H1 (cell line): ENCODE measurements around the gene RALGAPA1. TPM values are rescaled to one million over a fixed set of nuclear protein-coding genes. Genes with fewer than 3 reads are reported as not detected.

ENCODE experiments used
- CTCF ChIA-PET: fragments of 300-600 bp; sonication (Branson Sonifier 250); formaldehyde crosslinking; loops from one replicate; lab custom pipeline; 2021; ENCODE audit not compliant: partially characterized antibody; lab: Charles Lee
- POLR2A ChIA-PET: fragments of 300-600 bp; sonication (Branson Sonifier 250); formaldehyde crosslinking; loops from one replicate; lab custom pipeline; 2021; ENCODE audit warnings: inconsistent platforms; ENCODE audit not compliant: partially characterized antibody; lab: Charles Lee
- DNase-seq, 2 experiments: peaks; one replicate each; pipeline versions ENCODE4 v3.0.0 to v3.0.0-alpha.2; 2010 to 2022; ENCODE audit warnings: low spot score in 2 of 2, low read depth in 1 of 2, mixed read lengths in 1 of 2
- FAIRE-seq: peaks from 2 replicates; lab custom pipeline; 2011; peaks lifted over from hg19 to GRCh38; lab: Jason Lieb, UNC
- H2AFZ ChIP-seq: 2 replicates; pipeline ENCODE4 v1.8.1; 2012; ENCODE audit warnings: low read length, inconsistent platforms
- H2AK5ac ChIP-seq: 2 replicates; pipeline ENCODE4 v1.6.1; 2013; ENCODE audit warnings: low read depth, low read length
- H2BK120ac ChIP-seq: replicated peaks from 2 replicates; pipeline ENCODE3; 2013; ENCODE audit warnings: low read depth, low read length, inconsistent platforms
- H2BK12ac ChIP-seq: 2 replicates; pipeline ENCODE4 v1.6.1; 2013; ENCODE audit warnings: low read depth, low read length
- H2BK15ac ChIP-seq: 2 replicates; pipeline ENCODE4 v1.6.1; 2013; ENCODE audit warnings: low read length
- H2BK20ac ChIP-seq: 2 replicates; pipeline ENCODE4 v1.6.1; 2013; ENCODE audit warnings: low read length
- H2BK5ac ChIP-seq: 2 replicates; pipeline ENCODE4 v1.6.1; 2013; ENCODE audit warnings: low read depth, low read length
- H3K14ac ChIP-seq: 2 replicates; pipeline ENCODE4 v1.6.1; 2013; ENCODE audit warnings: inconsistent platforms; ENCODE audit not compliant: insufficient read length
- H3K18ac ChIP-seq: 2 replicates; pipeline ENCODE4 v1.6.1; 2013; ENCODE audit warnings: low read length; ENCODE audit errors: extremely low read depth
- H3K23ac ChIP-seq: 2 replicates; pipeline ENCODE4 v1.6.1; 2013; ENCODE audit warnings: inconsistent platforms; ENCODE audit not compliant: insufficient read length
- H3K23me2 ChIP-seq: 2 replicates; pipeline ENCODE4 v1.6.1; 2013; ENCODE audit warnings: low read depth, low read length
- H3K27ac ChIP-seq: 2 replicates; pipeline ENCODE4 v1.6.1; 2011; ENCODE audit warnings: low read depth, low read length, inconsistent platforms
- H3K27me3 ChIP-seq, 4 experiments: replicated peaks in 1 of 4; 1 replicate in 1 of 4; 2 replicates in 3 of 4; pipeline versions ENCODE4 v1.6.1 to v1.8.1; 2011 to 2013; ENCODE audit warnings: low read length in 3 of 4, mild to moderate bottlenecking in 3 of 4, inconsistent platforms in 2 of 4, mixed read lengths in 2 of 4, moderate library complexity in 1 of 4; ENCODE audit not compliant: control insufficient read depth in 3 of 4, insufficient read depth in 3 of 4; ENCODE audit errors: extremely low read depth in 1 of 4
- H3K36me3 ChIP-seq, 4 experiments: 2 replicates each; pipeline versions ENCODE4 v1.6.1 to v1.8.1; 2011 to 2013; ENCODE audit warnings: mild to moderate bottlenecking in 4 of 4, low read length in 3 of 4, moderate library complexity in 2 of 4, control low read depth in 1 of 4, inconsistent platforms in 1 of 4; ENCODE audit not compliant: insufficient read depth in 4 of 4, control insufficient read depth in 2 of 4
- H3K4ac ChIP-seq: replicated peaks from 2 replicates; pipeline ENCODE3; 2013; ENCODE audit warnings: low read length, low read depth, mixed read lengths, inconsistent platforms; ENCODE audit not compliant: insufficient read length
- H3K4me1 ChIP-seq, 4 experiments: replicated peaks in 1 of 4; 1 replicate in 1 of 4; 2 replicates in 3 of 4; pipeline versions ENCODE4 v1.6.1 to v1.8.1; 2011 to 2013; ENCODE audit warnings: low read length in 3 of 4, inconsistent platforms in 2 of 4, mixed read lengths in 1 of 4; ENCODE audit not compliant: insufficient read depth in 4 of 4, control insufficient read depth in 3 of 4
- H3K4me2 ChIP-seq, 2 experiments: 2 replicates each; pipeline versions ENCODE4 v1.6.1 to v1.8.1; 2011 to 2013; ENCODE audit warnings: low read depth in 2 of 2, low read length in 2 of 2, control low read depth in 1 of 2, inconsistent platforms in 1 of 2, mild to moderate bottlenecking in 1 of 2; ENCODE audit not compliant: insufficient read depth in 1 of 2
- H3K4me3 ChIP-seq, 4 experiments: fragments of 200-600, 300-600 bp in 1 of 4; sonication (generic), shearing (Covaris generic), sonication (Bioruptor Twin) in 1 of 4; 2 replicates each; pipeline versions ENCODE4 v1.5.1 to v1.8.1; 2011 to 2016; ENCODE audit warnings: low read length in 4 of 4, low read depth in 3 of 4, control low read depth in 2 of 4, inconsistent platforms in 2 of 4, mild to moderate bottlenecking in 2 of 4, mixed read lengths in 1 of 4, moderate library complexity in 1 of 4; ENCODE audit not compliant: insufficient read depth in 2 of 4; ENCODE audit errors: extremely low read depth in 1 of 4
- H3K56ac ChIP-seq: replicated peaks from 2 replicates; pipeline ENCODE3; 2013; ENCODE audit warnings: low read depth, mild to moderate bottlenecking, mixed read lengths, low read length, inconsistent platforms; ENCODE audit not compliant: insufficient read length
- H3K79me1 ChIP-seq: 2 replicates; pipeline ENCODE4 v1.6.1; 2013; ENCODE audit warnings: low read depth, low read length, control low read depth
- H3K79me2 ChIP-seq, 2 experiments: 2 replicates each; pipeline versions ENCODE4 v1.6.1 to v1.8.1; 2012 to 2013; ENCODE audit warnings: low read length in 2 of 2, mild to moderate bottlenecking in 2 of 2, inconsistent platforms in 1 of 2; ENCODE audit not compliant: insufficient read depth in 2 of 2, control insufficient read depth in 1 of 2
- H3K9ac ChIP-seq, 4 experiments: replicated peaks in 1 of 4; 1 replicate in 1 of 4; 2 replicates in 3 of 4; pipeline versions ENCODE4 v1.6.1 to v1.8.1; 2011 to 2013; ENCODE audit warnings: low read depth in 3 of 4, low read length in 3 of 4, control low read depth in 2 of 4, mild to moderate bottlenecking in 2 of 4, moderate library complexity in 2 of 4, inconsistent platforms in 1 of 4; ENCODE audit errors: extremely low read depth in 1 of 4
- H3K9me3 ChIP-seq, 2 experiments: 2 replicates each; pipeline versions ENCODE4 v1.6.1 to v1.8.1; 2012 to 2013; ENCODE audit warnings: mild to moderate bottlenecking in 2 of 2, moderate library complexity in 2 of 2, control low read depth in 1 of 2, inconsistent platforms in 1 of 2, low read depth in 1 of 2, low read length in 1 of 2, mixed read lengths in 1 of 2; ENCODE audit not compliant: insufficient read depth in 2 of 2
- H4K20me1 ChIP-seq, 2 experiments: replicated peaks in 1 of 2; 2 replicates each; pipeline versions ENCODE3 to v1.8.1; 2011 to 2013; ENCODE audit warnings: inconsistent platforms in 2 of 2, low read length in 2 of 2, mild to moderate bottlenecking in 1 of 2; ENCODE audit not compliant: insufficient read depth in 2 of 2, control insufficient read depth in 1 of 2
- H4K5ac ChIP-seq: 2 replicates; pipeline ENCODE4 v1.6.1; 2013; ENCODE audit warnings: low read length, low read depth, mixed read lengths, inconsistent platforms; ENCODE audit not compliant: insufficient read length
- H4K8ac ChIP-seq: 2 replicates; pipeline ENCODE4 v1.8.0; 2013; ENCODE audit warnings: mild to moderate bottlenecking, moderate library complexity, low read length, inconsistent platforms; ENCODE audit not compliant: insufficient read depth; ENCODE audit errors: extremely low read depth
- H4K91ac ChIP-seq: replicated peaks from 2 replicates; pipeline ENCODE3; 2013; ENCODE audit warnings: low read length, mixed read lengths, inconsistent platforms; ENCODE audit not compliant: insufficient read length
- ATF2 ChIP-seq: IDR thresholded peaks from 2 replicates; pipeline ENCODE4 v1.6.1; 2012; ENCODE audit warnings: low read length, inconsistent platforms
- NANOG ChIP-seq: IDR thresholded peaks from 2 replicates; pipeline ENCODE4 v1.6.1; 2011; ENCODE audit warnings: low read length, low read depth, mild to moderate bottlenecking, inconsistent platforms; ENCODE audit not compliant: insufficient read depth, poor library complexity, severe bottlenecking
- ZNF274 ChIP-seq: IDR thresholded peaks from 2 replicates; pipeline ENCODE4 v1.7.0; 2012; ENCODE audit warnings: low read length, borderline replicate concordance; ENCODE audit errors: extremely low read depth
- WGBS, 2 experiments: shearing (Covaris generic) in 1 of 2; methylation state at CpG; one replicate each; pipeline versions ENCODE4 v1.1.6 to v1.1.7; 2013 to 2015; ENCODE audit warnings: low lambda C conversion rate in 2 of 2, mixed read lengths in 2 of 2, inconsistent platforms in 1 of 2, low coverage in 1 of 2, missing lambda C conversion rate in 1 of 2; ENCODE audit not compliant: insufficient replicate concordance in 2 of 2, insufficient coverage in 1 of 2, insufficient read length in 1 of 2; ENCODE audit errors: extremely low coverage in 1 of 2, missing lambda C conversion rate in 1 of 2; 5-methylcytosine and 5-hydroxymethylcytosine counted together
- polyA plus RNA-seq, 7 experiments: library from polyadenylated mRNA; depleted of rRNA in 3 of 7; stranded (reverse) in 5 of 7; unstranded in 2 of 7; fragments of >200 nt in 5 of 7; fragments of 200-250 nt in 2 of 7; gene quantifications; 1 replicate in 5 of 7; 2 replicates in 1 of 7; 4 replicates in 1 of 7; pipeline versions ENCODE4 v1.2.1 to v1.2.3, GENCODE V29; 2011 to 2013; ENCODE audit warnings: missing spikeins in 2 of 7, mixed read lengths in 2 of 7
- total RNA-seq: library from RNA; stranded (reverse); fragmentation: NEBNext Ultra II Directional; extraction: Animal tissue kit (Norgen Biotek cat#: 25700); gene quantifications from 2 replicates; pipeline ENCODE4 v1.2.1, GENCODE V29; 2021

The RALGAPA1 gene
- total and polyA plus RNA-seq, 2 of the 8 experiments (the other 6 are each of a cell fraction or from before 2014, with no cell fraction given): 4.2 to 26.7 TPM

- no peak for DNase-seq
- H2BK15ac ChIP-seq: no peak overlapping the region
- H3K36me3 ChIP-seq: peaks cover 0 to 3% (median 0%) of the 10 kb centered on the region in 4 experiments; a peak in 1 of 8 replicates
- H2BK5ac ChIP-seq: no peak overlapping the region
- no peak overlapping the region for H4K8ac ChIP-seq
- no peaks in the 10 kb centered on the region for H3K79me1 ChIP-seq
- no peak overlapping the region for H2AFZ ChIP-seq
- H3K9ac ChIP-seq: no peak overlapping the region
- H4K20me1 ChIP-seq: no peaks in the 10 kb centered on the region
- H2BK120ac ChIP-seq: no peak overlapping the region
- H3K4me3 ChIP-seq: no peak overlapping the region
- H3K18ac ChIP-seq: no peak overlapping the region
- CTCF ChIA-PET: interaction anchor here (1.7 kb wide), 1 partner anchor 28 kb away, joined by 4 read pairs; no protein-coding TSS in a partner anchor
- no peak overlapping the region for H3K4ac ChIP-seq
- H3K23ac ChIP-seq: no peak overlapping the region
- no peaks in the 10 kb centered on the region for H3K79me2 ChIP-seq
- no peak overlapping the region for H2BK20ac ChIP-seq
- no peaks in the 10 kb centered on the region for H3K23me2 ChIP-seq
- H3K4me2 ChIP-seq: no peak overlapping the region
- TF ChIP-seq ZNF274: no peak
- no peak for TF ChIP-seq ATF2
- no peak for TF ChIP-seq NANOG
- H3K27ac ChIP-seq: no peak overlapping the region
- no peak overlapping the region for H4K5ac ChIP-seq
- no peak overlapping the region for H3K56ac ChIP-seq
- H3K9me3 ChIP-seq: no peaks in the 10 kb centered on the region
- POLR2A ChIA-PET: no interaction called here
- no peak overlapping the region for H4K91ac ChIP-seq
- no peak for FAIRE-seq
- no peak overlapping the region for H3K14ac ChIP-seq
- no peaks in the 10 kb centered on the region for H3K27me3 ChIP-seq
- WGBS, 2 experiments: 93% methylated on average over 3 of the region's 3 CpGs; no CpG with 5 or more reads in 1 of the 2 experiments
- H2BK12ac ChIP-seq: no peak overlapping the region
- H2AK5ac ChIP-seq: no peak overlapping the region
- H3K4me1 ChIP-seq: no peaks in the 10 kb centered on the region
These were observed 42.7 kb upstream of the RALGAPA1 start for GRCh38 chr14:35851823-35852222.
